Ureter (tissue), 1 donor: ENCODE measurements around the gene STRN3. TPM values are rescaled to one million over a fixed set of nuclear protein-coding genes. Genes with fewer than 3 reads are reported as not detected.

Experiments used
- DNase-seq: peaks from one replicate; pipeline ENCODE4 v3.0.0-alpha.2; 2020; ENCODE audit warnings: low spot score
- total RNA-seq: library from RNA; stranded (reverse); gene quantifications from one replicate; pipeline ENCODE4 v1.2.4, GENCODE V29; 2023
- donor health status: DM: yes; HTN: yes; CAD: no.

Gene STRN3
- total RNA-seq, 1 donor from 2014 or later: 57.6 TPM

DNA sequence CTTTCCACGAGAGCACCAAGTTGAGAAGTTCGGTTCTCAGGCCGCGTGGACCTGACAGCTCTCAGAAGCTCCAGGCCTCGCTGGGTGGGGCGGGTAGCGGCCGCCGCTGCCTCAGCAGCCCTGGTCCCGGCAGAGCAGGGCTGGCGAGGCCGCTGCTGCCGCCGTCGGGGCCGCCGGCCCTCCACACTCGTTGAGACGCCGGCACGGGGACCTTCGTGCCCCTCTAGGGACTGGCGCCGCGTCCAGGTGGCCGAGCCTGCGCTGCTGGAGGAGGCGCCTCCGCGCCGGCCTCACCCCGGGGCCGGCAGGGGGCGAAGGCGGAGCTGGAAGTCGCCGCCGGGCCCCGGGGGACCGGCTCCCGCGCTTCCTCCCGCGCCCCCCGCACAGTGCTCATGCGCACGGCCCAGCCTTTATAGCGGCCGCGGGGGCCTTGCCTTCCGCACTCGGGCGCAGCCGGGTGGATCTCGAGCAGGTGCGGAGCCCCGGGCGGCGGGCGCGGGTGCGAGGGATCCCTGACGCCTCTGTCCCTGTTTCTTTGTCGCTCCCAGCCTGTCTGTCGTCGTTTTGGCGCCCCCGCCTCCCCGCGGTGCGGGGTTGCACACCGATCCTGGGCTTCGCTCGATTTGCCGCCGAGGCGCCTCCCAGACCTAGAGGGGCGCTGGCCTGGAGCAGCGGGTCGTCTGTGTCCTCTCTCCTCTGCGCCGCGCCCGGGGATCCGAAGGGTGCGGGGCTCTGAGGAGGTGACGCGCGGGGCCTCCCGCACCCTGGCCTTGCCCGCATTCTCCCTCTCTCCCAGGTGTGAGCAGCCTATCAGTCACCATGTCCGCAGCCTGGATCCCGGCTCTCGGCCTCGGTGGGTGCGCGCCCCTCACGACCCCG is 151.8 kb downstream of the STRN3 start, which contains the start of gene COCH:
TSS of gene COCH (plus strand) at position 440 of the 879 bp plus-strand sequence. CDS start at position 820, 380 bp downstream.
- DNase-seq: no peak

DNA sequence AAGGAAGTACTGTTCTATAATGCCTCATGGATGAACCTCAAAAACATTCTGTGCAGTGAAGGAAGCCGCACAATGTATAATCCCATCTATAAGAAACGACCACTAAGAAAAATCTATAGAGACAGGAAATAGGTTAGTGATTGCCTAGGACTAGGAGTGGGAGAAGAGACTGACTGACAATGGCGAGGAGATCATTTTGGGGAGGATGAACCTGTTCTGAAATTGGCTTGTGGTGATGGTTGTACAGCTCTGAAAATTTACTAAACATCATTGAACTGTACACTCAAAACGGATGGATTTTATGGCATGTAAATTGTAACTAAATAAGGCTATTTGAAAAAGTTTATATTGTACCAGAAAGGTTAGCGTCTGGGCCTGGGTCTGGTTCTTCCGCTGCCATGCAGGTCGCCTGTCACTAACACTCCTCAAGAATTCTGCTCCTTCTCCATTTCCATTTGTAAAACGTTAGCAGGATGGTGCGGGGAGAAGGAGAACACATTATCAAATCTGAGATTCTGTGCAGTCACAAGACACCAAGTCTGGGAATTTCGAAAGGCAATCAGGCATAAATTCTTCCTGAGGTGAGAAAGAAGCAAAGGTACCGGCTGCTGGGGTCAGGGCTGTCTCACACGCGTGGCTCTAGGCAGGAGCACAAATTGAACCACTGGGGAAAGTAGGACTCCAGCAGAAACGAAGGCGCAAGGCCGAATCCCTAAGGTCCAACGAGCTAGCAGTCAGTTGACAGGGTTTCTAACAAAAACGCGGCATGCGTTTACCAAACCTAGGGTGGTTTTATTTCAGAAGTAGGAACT is 152.7 kb downstream of the STRN3 start:
- DNase-seq: no peak

DNA sequence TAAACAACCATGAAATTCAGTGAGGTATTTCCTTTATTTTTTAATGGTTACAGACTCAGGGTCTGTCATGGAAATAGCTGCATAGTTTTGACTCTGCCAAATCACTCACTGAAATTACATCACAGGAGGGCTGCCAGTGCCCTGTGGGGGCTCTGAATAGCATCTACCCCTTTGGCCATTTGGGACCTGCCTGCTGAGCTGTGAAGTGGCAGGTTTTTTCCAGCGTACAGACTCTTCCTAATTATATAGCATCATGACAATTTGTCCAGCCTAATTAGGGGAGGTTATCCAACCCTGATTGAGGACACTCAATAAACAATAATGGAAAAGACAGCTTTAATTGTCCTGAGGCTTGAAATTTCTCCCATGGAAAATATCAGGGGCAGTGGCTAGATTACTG is 153.6 kb downstream of the STRN3 start:
- DNase-seq: no peak

DNA sequence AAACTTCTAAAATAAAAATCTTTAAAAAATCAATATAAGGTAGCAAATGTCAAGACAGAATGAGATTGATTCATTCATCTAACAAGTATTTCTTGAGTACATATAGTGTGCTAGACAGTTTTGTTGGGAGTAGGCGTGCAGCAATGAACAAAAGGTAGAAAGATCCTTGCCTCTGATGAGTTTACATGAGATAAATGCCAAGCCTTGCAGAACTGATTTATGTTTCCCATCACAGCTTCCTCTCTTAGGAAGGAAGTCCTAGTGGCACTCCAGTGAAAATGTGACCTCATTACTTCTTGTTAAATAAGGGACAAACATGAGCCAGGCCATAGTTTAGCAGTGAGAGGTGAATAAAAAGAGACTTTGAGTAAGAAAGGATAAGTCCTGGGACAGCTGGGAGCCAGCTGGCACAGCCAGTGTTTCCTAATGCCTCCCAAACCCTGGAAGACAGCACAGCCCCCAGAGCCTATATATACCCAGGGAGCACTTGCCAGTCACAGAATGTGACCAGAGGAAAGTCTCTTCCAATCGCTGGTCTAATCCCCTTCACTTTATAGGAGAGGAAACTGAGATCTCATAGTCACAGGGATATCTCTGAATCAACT is 156.5 kb downstream of the STRN3 start:
- no peak for DNase-seq

DNA sequence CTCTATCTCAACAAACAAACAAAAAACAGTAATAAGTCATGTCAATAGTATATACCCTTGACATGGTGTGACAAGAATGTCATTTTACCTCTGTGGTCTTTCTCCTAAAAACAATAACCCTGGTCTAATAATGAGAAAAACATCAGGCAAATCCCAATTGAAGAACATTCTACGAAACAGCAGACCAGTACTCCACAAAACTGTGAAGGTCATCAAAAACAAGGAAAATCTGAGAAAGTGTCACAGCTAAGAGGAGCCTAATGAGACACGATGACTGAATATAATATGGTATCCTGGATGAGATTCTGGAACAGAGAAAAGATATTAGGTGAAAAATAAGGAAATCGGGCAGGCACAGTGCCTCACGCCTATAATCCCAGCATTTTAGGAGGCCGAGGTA is 157.4 kb downstream of the STRN3 start:
- no peak for DNase-seq

DNA sequence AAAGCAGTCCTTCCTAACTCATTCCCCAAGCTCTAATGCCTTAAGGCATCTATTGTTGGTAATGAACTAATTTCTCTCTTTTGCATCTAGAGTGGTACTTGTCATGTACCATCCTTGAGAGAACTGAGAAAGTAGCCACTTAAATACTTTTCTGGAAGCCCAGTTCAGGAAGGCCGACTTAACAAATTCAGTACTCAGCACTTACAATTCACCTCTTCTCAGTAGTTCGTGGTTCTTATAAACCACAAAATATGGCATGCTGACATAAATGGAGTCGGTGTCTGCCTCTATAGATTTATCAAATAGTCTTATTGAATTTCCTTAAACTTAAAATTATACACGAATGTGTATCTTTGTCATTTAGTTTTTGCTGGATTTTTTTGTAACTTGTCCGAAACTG is 161.2 kb downstream of the STRN3 start:
- no peak for DNase-seq

DNA sequence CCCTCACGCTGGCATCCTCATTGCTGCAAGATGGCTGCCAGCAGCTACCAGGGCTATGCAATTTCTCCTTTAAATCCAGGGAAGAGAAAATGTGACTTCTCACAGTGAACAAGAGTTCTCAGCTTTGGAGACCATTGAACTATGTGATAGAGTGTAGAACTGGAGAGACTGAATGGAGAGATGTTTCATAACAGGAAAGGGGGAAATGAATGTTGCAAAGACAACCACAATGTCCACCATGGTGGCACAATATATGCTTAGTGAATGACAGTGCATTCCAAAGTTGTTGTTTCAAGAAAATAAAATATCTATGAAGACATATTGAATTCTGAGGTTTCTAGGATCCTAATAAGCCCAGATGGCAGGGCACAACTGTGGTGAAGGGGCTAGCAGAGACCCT is 165.0 kb downstream of the STRN3 start:
- no peak for DNase-seq

- DNase-seq: no peak
These were observed 170.7 kb downstream of the STRN3 start for GRCh38 chr14:30855345-30856037.

DNA sequence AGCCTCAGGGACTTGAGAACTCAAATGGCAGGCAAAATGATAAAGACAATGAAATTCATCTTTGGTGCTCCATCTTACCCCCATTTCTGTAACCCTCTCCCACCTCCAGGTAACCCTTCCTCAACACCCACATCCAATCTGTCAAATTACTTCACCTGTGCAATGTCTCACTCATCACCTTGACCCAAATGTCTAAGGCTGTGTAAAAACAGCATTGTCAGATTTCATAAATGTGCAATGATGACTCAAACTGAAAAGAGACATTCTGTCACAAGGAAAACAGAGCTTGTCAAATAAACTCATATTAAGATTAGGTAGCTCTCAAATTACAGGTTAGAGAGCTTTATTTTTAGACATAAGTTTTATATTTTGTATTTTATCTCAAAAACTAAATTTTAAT is 171.7 kb downstream of the STRN3 start:
- no peak for DNase-seq

GRCh38 chr14:30853946-30854345 is 172.2 kb downstream of the STRN3 start:
- DNase-seq: no peak

- DNase-seq: no peak
These were observed 176.2 kb downstream of the STRN3 start for GRCh38 chr14:30849983-30850382.

- DNase-seq: no peak
These were observed 176.8 kb downstream of the STRN3 start for GRCh38 chr14:30849354-30849753.

DNA sequence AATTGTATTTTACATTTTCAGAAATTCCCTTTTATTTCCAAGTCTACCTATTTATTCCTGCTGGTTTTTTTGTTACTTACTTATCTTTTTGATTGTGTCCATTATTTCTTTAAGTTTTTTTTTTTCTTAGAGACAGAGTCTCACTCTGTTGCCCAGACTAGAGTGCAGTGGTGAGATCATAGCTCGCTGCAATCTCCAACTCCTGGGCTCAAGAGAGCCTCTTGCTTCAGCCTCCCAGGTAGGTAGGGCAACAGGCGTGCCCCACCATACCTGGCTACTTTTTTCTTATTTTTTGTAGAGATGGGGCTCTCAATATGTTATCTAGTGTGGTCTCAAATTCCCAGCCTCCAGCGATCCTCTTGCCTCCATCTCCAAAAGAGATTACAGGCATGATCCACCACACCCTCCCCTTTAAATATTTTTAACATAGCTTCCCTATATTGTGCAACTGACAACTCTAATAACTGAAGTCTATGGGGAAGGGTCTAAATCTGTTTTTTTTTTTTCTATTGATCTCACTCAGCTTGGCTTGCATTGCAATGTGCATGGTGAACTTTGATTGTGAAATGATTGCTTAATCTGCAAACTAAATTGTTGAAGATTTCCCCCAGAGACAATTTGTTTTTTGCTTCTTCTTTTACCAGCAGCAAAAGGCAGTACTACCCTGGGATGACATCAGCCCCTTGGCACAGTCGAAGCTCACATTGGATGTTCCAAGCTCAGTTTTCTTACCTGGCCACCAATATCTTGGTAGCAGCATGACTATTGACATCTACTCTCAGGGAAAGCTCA is 177.5 kb downstream of the STRN3 start:
- DNase-seq: no peak

Other genes with a start within 250 kb of the STRN3 start
- gene COCH, start 151.8 kb downstream of the STRN3 start, total RNA-seq: 7.3 TPM
- gene AP4S1, start 730 bp downstream of the STRN3 start, total RNA-seq: 14.8 TPM
- 212 TPM for gene HECTD1, start 181.4 kb upstream of the STRN3 start, total RNA-seq